ENCODE measurements around the gene ANTXR2. TPM values are rescaled to one million over a fixed set of nuclear protein-coding genes. Genes with fewer than 3 reads are reported as not detected.

Gene ANTXR2
- total RNA-seq, 2 experiments from 2014 or later: not detected

GRCh38 chr4:80086296-80086695 is 13.3 kb upstream of the ANTXR2 start:
- Histone ChIP-seq H3K9me2 (ENCODE audit: insufficient read depth, low read length) (peaks cover 5% of the 10 kb centered on the region; the same call in 1 of the 2 replicates), H3K27ac (ENCODE audit: low read depth, low read length, poor library complexity, severe bottlenecking) (no peak overlapping the region), H3K9me3 (ENCODE audit: low read length) (no peaks in the 10 kb centered on the region), H3K36me3 (ENCODE audit: insufficient read depth, low read length) (no peaks in the 10 kb centered on the region), H3K79me2 (ENCODE audit: insufficient read depth, low read depth, low read length) (no peaks in the 10 kb centered on the region), H3K4me1 (ENCODE audit: insufficient read depth, low read length, poor library complexity, severe bottlenecking) (no peaks in the 10 kb centered on the region), H4K20me1 (ENCODE audit: insufficient read depth, low read length) (no peaks in the 10 kb centered on the region), H2AFZ (ENCODE audit: low read length) (no peak overlapping the region), H3K4me2 (ENCODE audit: low read length) (no peak overlapping the region), H3K4me3 (ENCODE audit: low read depth, low read length, poor library complexity, severe bottlenecking) (no peak overlapping the region)
- intact Hi-C loops (cut with micrococcal nuclease; ENCODE audit: unreplicated experiment): no loop called here
- no TSS peak for BruUV-seq (replicated peaks)
- TF ChIP-seq CTCF (conservative IDR thresholded peaks at IDR 0.05; ENCODE audit: low read length) (no peak), EZH2phosphoT487 (IDR thresholded peaks at IDR 0.05; ENCODE audit: borderline replicate concordance, low read depth, low read length) (no peak)
- POLR2A ChIA-PET: no interaction called here
- DNase-seq (ENCODE audit: low spot score): no peak
- CTCF ChIA-PET (ENCODE audit: unreplicated experiment): no interaction called here

- no TSS peak for BruUV-seq (replicated peaks)
- no peaks in the 10 kb centered on the region for H3K36me3 ChIP-seq (ENCODE audit: insufficient read depth, low read length)
- H3K4me2 ChIP-seq (ENCODE audit: low read length): no peak overlapping the region
- H4K20me1 ChIP-seq (ENCODE audit: insufficient read depth, low read length): no peaks in the 10 kb centered on the region
- intact Hi-C loops (cut with micrococcal nuclease; ENCODE audit: unreplicated experiment): no loop called here
- no peak for DNase-seq (ENCODE audit: low spot score)
- no peak overlapping the region for H3K4me3 ChIP-seq (ENCODE audit: low read depth, low read length, poor library complexity, severe bottlenecking)
- H3K9me3 ChIP-seq (ENCODE audit: low read length): no peaks in the 10 kb centered on the region
- no peaks in the 10 kb centered on the region for H3K4me1 ChIP-seq (ENCODE audit: insufficient read depth, low read length, poor library complexity, severe bottlenecking)
- H2AFZ ChIP-seq (ENCODE audit: low read length): no peak overlapping the region
- no peak overlapping the region for H3K27ac ChIP-seq (ENCODE audit: low read depth, low read length, poor library complexity, severe bottlenecking)
- no peaks in the 10 kb centered on the region for H3K79me2 ChIP-seq (ENCODE audit: insufficient read depth, low read depth, low read length)
- ChIA-PET POLR2A (no interaction called here), CTCF (ENCODE audit: unreplicated experiment) (no interaction called here)
- TF ChIP-seq EZH2phosphoT487 (IDR thresholded peaks at IDR 0.05; ENCODE audit: borderline replicate concordance, low read depth, low read length) (no peak), CTCF (conservative IDR thresholded peaks at IDR 0.05; ENCODE audit: low read length) (no peak)
- peaks cover 5% of the 10 kb centered on the region; the same call in 1 of the 2 replicates for H3K9me2 ChIP-seq (ENCODE audit: insufficient read depth, low read length)
Measured at GRCh38 chr4:80085081-80085480, 12.1 kb upstream of the ANTXR2 start.

GRCh38 chr4:80082693-80083092 is 9.7 kb upstream of the ANTXR2 start:
- ChIA-PET CTCF (ENCODE audit: unreplicated experiment) (no interaction called here), POLR2A (no interaction called here)
- TF ChIP-seq CTCF (conservative IDR thresholded peaks at IDR 0.05; ENCODE audit: low read length): no peak
- TF ChIP-seq EZH2phosphoT487 (IDR thresholded peaks at IDR 0.05; ENCODE audit: borderline replicate concordance, low read depth, low read length): no peak
- H3K36me3 ChIP-seq (ENCODE audit: insufficient read depth, low read length): no peaks in the 10 kb centered on the region
- H3K4me3 ChIP-seq (ENCODE audit: low read depth, low read length, poor library complexity, severe bottlenecking): no peak overlapping the region
- no peak for DNase-seq (ENCODE audit: low spot score)
- H3K4me2 ChIP-seq (ENCODE audit: low read length): no peak overlapping the region
- no TSS peak for BruUV-seq (replicated peaks)
- peaks cover 5% of the 10 kb centered on the region; the same call in 1 of the 2 replicates for H3K9me2 ChIP-seq (ENCODE audit: insufficient read depth, low read length)
- H2AFZ ChIP-seq (ENCODE audit: low read length): no peak overlapping the region
- intact Hi-C loops (cut with micrococcal nuclease; ENCODE audit: unreplicated experiment): no loop called here
- no peaks in the 10 kb centered on the region for H4K20me1 ChIP-seq (ENCODE audit: insufficient read depth, low read length)
- no peak overlapping the region for H3K27ac ChIP-seq (ENCODE audit: low read depth, low read length, poor library complexity, severe bottlenecking)
- no peaks in the 10 kb centered on the region for H3K4me1 ChIP-seq (ENCODE audit: insufficient read depth, low read length, poor library complexity, severe bottlenecking)
- no peaks in the 10 kb centered on the region for H3K79me2 ChIP-seq (ENCODE audit: insufficient read depth, low read depth, low read length)
- no peaks in the 10 kb centered on the region for H3K9me3 ChIP-seq (ENCODE audit: low read length)
